DOHH2 (cell line): ENCODE data around the gene KLHL33.

Experiments
- H3F3A ChIP-seq: fragments of 200-600 bp; sonication (generic), shearing (Covaris generic); 2 replicates; pipeline ENCODE4 v1.6.0; 2016; ENCODE audit warnings: antibody characterized with exemption, mild to moderate bottlenecking; ENCODE audit not compliant: control insufficient read depth, insufficient read depth
- H3K27ac ChIP-seq: fragments of 200-600 bp; sonication (generic); 2 replicates; pipeline ENCODE4 v1.5.1; 2014; ENCODE audit warnings: low read depth, mild to moderate bottlenecking, low read length, moderate library complexity
- H3K27me3 ChIP-seq: fragments of 200-600 bp; sonication (generic); 2 replicates; pipeline ENCODE4 v1.6.1; 2014; ENCODE audit warnings: mild to moderate bottlenecking, low read length, mixed read lengths; ENCODE audit not compliant: control insufficient read depth
- H3K36me3 ChIP-seq: fragments of 200-600 bp; sonication (generic); 2 replicates; pipeline ENCODE4 v1.6.1; 2014; ENCODE audit warnings: mild to moderate bottlenecking, low read length, moderate library complexity, mixed read lengths; ENCODE audit not compliant: control insufficient read depth
- H3K4me1 ChIP-seq: fragments of 200-600 bp; sonication (generic); 2 replicates; pipeline ENCODE4 v1.6.1; 2014; ENCODE audit warnings: mild to moderate bottlenecking, low read length, mixed read lengths; ENCODE audit not compliant: control insufficient read depth
- H3K4me2 ChIP-seq: fragments of 200-600 bp; sonication (generic); 2 replicates; pipeline ENCODE4 v1.6.0; 2014; ENCODE audit warnings: mild to moderate bottlenecking, low read length, moderate library complexity
- H3K4me3 ChIP-seq: fragments of 200-600 bp; sonication (generic); 2 replicates; pipeline ENCODE4 v1.5.1; 2014; ENCODE audit warnings: mild to moderate bottlenecking, low read length, mixed read lengths
- H3K79me2 ChIP-seq: fragments of 200-600 bp; sonication (generic); 2 replicates; pipeline ENCODE4 v1.6.1; 2014; ENCODE audit warnings: mild to moderate bottlenecking, low read length, mixed read lengths; ENCODE audit not compliant: control insufficient read depth
- H3K9me2 ChIP-seq: fragments of 200-600 bp; sonication (generic); replicated peaks from 2 replicates; pipeline ENCODE4 v1.6.1; 2014; ENCODE audit warnings: mild to moderate bottlenecking, low read length, mixed read lengths; ENCODE audit not compliant: control insufficient read depth
- H3K9me3 ChIP-seq: fragments of 200-600 bp; sonication (generic); 2 replicates; pipeline ENCODE4 v1.6.1; 2014; ENCODE audit warnings: antibody characterized with exemption, low read length, mixed read lengths; ENCODE audit not compliant: control insufficient read depth, insufficient read depth
- H4K20me1 ChIP-seq: fragments of 200-600 bp; sonication (generic); 2 replicates; pipeline ENCODE4 v1.6.0; 2014; ENCODE audit warnings: low read depth, mild to moderate bottlenecking, antibody characterized with exemption, low read length, moderate library complexity; ENCODE audit not compliant: control insufficient read depth, insufficient read depth
- CTCF ChIP-seq: fragments of 200-600 bp; sonication (generic); IDR thresholded peaks from one replicate; pipeline ENCODE4 v1.5.1; 2014; ENCODE audit warnings: antibody characterized with exemption, mild to moderate bottlenecking, low read depth, low read length; ENCODE audit not compliant: poor library complexity, severe bottlenecking
- EZH2phosphoT487 ChIP-seq: fragments of 200-600 bp; sonication (generic); IDR thresholded peaks from 2 replicates; pipeline ENCODE4 v1.6.1; 2017; ENCODE audit warnings: borderline replicate concordance, mild to moderate bottlenecking, antibody characterized with exemption, low read length, moderate library complexity, mixed read lengths

KLHL33 gene

GRCh38 chr14:20377171-20377570 is 58.8 kb downstream of the KLHL33 start:
- no peak overlapping the region for H3K4me3 ChIP-seq
- H3K4me2 ChIP-seq, result no peak overlapping the region
- no peaks in the 10 kb centered on the region for H3K27me3 ChIP-seq
- no peaks in the 10 kb centered on the region for H4K20me1 ChIP-seq
- H3K9me2 ChIP-seq, result no peaks in the 10 kb centered on the region
- TF ChIP-seq CTCF (no peak), EZH2phosphoT487 (no peak)
- no peaks in the 10 kb centered on the region for H3K79me2 ChIP-seq
- peaks cover 74% of the 10 kb centered on the region for H3K36me3 ChIP-seq
- H3K27ac ChIP-seq, result no peak overlapping the region
- no peaks in the 10 kb centered on the region for H3K4me1 ChIP-seq
- H3K9me3 ChIP-seq, result no peaks in the 10 kb centered on the region
- no peaks in the 10 kb centered on the region for H3F3A ChIP-seq

GRCh38 chr14:20376071-20376588 is 59.8 kb downstream of the KLHL33 start:
- H3K4me1 ChIP-seq, result no peaks in the 10 kb centered on the region
- H3K4me2 ChIP-seq, result no peak overlapping the region
- H3K27me3 ChIP-seq, result no peaks in the 10 kb centered on the region
- H3K9me3 ChIP-seq, result no peaks in the 10 kb centered on the region
- no peak overlapping the region for H3K27ac ChIP-seq
- no peaks in the 10 kb centered on the region for H3K9me2 ChIP-seq
- no peaks in the 10 kb centered on the region for H3K79me2 ChIP-seq
- no peaks in the 10 kb centered on the region for H4K20me1 ChIP-seq
- no peak overlapping the region for H3K4me3 ChIP-seq
- peaks cover 73% of the 10 kb centered on the region for H3K36me3 ChIP-seq
- H3F3A ChIP-seq, result no peaks in the 10 kb centered on the region
- TF ChIP-seq CTCF (no peak), EZH2phosphoT487 (no peak)
